WTC11 (cell line): Measurements from ENCODE around the gene SNX10.

Source experiments
- CTCF ChIP-seq: fragments of 200-600 bp; IDR thresholded peaks from 2 replicates; pipeline ENCODE4 v1.8.0; 2022; ENCODE audit warnings: antibody characterized with exemption
- USF2 ChIP-seq: sonication (generic); formaldehyde crosslinking; IDR thresholded peaks from 2 replicates; pipeline ENCODE4 v1.8.1; 2023; ENCODE audit warnings: mild to moderate bottlenecking, missing genetic modification reagents, moderate library complexity

- TF ChIP-seq USF2 (no peak), CTCF (no peak)
These were observed 114.8 kb downstream of the SNX10 start for GRCh38 chr7:26406433-26406832.
